Measurements from ENCODE around the gene GLI3.
A peak's percentile ranks its signal among the peaks of the same experiment; 100 is the strongest.

Gene GLI3

DNA sequence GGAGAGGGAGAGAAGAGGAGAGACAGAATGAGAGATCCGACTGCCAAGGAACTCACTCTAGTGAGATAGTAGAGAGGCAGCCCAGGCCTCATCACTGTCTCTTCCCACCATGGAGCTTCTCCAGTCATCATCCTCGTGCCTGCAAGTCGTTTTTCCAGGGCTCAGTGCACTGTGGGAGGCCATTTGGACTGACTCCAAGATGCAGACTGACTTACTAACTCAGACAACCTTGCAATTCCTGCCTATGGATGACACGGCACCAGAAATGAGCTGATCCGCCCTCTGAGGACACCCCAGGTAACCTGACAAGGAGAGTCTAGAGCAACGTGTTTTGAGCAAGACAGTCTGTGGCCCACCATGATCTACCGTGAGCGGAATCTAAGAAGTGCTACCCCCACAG is 154.9 kb downstream of the GLI3 start:
- no peak for DNase-seq (ENCODE audit: low spot score)

DNA sequence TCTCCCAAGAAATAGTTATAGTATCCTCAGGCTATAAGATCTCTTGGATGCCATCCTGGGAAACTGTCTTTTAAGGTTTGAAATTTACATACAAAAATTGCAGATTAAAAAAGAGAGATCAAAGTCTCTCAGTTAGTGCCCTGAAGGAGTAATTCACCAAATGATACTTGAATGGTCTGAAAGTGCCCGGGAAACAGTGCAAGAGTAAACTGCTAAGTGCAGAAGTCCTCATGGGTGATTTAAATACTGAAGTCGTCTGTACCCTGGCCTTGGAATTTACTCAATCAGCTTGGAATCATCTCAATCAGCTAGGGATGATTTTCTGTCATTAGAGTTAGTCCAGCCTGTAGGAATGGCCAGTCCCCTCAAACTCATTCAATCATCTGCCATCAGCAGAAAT is 155.3 kb downstream of the GLI3 start:
- no peak for DNase-seq (ENCODE audit: low spot score)

DNA sequence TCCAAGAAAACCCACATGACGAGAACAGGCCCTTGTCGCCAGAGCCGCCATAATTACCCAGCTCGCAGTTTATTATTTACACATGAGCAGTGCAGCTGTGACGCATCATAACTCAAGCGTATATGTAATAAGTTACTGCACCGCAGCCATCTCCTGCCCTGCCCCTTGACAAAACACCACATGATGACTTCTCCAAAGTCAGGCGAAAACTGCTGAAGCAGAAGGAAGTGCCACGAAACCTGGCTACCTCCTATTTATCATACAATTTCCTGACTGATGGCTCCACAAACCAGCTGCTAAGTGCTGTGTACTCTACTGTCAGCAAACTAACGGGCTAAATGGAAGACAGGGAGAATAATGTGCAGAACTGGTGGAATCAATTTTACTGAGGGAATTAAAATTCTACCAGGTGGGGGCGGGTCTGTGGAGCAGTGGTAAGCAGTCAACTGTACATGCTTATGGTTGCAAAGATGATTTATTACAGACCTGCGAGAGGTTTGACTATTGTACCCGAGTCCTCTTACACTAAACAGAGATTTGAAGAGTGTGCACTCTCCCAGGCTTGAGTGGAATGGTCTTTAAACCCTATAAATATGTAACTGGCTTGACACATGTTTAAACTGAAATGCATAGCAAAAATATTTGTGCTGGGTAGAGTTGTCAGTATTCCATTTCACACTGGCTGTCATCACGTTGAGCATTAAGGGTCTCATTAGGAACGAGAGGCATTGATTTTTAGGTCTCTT is 156.0 kb downstream of the GLI3 start:
- DNase-seq (ENCODE audit: low spot score), result no peak

DNA sequence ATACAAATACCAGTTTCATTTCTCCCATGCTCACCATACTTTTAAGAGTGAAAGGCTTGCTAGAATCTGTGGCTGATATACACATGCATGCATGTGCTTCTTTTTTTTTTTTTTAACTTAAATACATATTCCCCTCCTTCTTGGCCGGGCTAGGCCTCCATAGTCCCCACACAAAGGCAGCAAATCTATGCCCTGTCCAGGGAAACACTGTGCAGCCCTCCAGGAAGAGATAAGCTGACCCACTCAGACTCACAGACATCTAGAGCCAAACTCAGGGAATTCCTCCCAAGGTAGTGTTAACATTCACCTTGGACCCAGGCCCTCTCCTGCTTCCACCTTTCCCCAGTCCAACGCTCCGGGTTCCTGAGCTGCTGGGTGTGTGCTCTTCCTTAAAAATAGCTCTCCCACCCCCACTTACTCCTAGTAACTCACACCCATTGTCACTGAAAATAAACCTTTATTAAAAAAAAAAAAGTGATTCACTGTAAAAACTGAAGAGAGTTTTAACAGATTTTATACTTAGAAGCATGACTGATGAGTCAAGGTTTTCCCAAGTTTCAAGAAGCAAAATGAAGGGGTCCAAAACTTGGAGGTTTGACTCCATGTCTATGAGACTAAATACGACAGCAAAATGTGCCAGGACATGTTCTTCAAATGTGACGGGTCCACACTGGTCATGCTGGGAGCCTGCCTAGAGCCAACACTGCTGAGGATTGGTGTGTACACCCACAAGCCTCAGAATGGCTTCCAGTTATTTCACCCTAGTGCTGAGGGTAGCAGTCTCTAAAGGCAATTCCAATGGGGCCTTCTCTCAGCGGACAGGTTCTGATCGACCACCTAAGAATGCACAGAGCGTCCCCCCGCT is 159.5 kb downstream of the GLI3 start:
- no peak for DNase-seq (ENCODE audit: low spot score)

DNA sequence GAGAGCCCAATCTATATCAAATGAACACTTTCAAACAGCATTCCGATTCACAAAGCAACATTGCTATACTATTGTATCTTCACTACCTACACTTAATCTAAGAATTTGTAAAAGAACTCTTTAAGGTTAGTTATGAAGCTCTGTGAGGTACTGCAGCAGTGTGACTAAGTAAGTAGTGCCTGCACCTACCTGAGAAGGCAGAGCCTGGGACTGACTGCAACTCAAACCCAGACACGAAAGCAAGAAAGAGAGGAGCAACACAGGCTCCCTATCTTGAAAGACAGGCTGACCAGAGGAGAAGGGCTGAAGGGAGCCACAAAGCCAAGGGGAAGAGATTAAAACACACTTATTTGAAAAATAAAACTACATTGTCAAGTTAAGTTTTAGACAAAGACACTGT is 160.1 kb downstream of the GLI3 start:
- DNase-seq (ENCODE audit: low spot score), result no peak

DNA sequence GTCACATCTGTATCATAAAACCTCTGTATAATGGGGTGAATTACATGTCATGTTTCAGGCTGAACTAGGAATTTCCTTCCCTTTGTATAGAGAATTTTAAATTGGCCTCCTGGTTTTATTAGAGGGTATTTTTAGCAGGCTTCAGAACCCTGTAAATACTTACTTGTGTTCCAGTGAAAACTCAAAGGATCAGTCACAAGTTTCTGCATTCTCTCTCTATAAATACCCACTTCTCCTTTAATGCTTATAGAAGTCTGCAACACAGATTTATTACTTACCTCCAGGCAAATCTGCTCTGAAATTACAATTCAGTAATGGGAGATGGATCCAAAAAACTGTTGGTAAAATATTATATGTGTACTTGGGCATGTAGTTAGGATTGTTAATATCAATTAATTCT is 161.6 kb downstream of the GLI3 start:
- DNase-seq (ENCODE audit: low spot score), result no peak

DNA sequence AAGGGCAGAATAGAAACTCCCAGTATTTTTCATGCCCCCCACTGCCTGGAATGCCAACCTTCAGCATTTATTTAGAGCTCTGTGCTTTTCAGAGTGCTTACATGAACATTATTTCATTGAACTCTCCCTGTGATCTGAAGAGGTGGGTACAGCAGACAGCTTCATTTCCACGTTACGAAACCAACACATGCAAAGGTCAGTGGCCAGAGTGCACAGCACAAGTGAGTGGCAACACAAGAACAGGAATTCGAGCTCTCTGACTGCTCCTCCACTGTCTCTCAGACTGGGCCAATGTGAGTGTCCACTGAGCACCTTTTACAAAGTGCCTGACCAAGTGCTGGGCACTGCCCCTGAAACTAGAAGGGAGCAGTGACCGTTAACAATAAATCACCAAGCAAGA is 162.9 kb downstream of the GLI3 start:
- DNase-seq (ENCODE audit: low spot score), result no peak

DNA sequence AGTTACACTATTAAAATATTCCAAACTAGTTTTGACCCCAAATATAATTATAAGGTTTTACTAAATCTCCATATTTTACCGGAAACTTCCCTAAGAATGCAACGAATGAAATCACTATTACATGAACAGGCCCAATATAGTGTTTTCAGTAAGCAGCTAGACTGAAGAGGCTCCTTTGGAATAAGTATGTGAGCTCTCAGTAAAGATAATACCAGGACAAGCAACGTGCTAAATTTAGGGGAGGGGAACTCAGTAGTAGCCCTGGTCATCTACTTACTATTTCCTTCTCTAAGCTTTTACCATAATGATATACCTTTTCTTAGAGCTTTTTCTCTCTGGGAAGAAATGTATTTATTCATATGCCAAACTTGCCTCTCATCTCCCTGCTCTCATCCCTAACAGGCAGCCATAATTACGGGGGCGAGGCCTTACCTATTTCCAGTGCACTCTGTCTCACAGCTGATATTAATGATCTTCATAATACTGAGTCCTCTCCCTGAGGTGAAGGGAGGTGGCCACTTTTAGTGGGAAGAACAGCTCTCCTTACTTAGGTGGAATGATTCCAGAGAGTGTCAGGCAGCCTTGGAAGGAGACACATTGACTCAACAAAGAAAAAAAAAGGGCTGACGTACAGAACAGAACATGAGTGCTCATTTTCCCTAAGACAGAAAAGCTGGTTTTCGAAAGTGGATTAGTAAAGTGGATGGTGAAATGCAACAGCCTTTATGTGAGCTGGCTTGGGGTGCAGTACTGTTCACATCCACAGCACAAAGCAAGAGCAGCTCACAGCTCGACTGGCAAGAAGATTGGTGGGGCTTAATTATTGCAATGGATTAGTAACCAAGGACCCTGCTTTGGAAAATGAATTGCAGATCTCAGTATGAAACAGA is 165.4 kb downstream of the GLI3 start:
- DNase-seq (ENCODE audit: low spot score), result no peak

DNA sequence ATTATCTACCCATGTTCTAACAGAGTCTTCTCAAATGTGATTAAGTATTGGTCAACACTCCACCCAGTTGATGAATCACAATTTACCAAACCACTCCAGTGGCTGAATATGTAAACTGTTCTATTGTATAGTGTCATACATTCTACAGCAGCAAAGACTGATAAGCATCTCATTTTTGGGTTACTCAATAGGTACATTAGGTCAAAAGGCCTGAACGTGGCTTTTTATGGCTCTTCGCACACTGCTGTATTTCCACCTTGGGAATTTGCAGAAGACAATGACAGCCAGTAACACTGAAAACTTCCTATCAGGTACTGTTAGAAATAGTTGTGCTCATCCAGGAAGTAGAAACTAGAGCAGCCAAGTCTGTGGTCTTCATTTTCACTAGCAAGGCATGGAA is 166.9 kb downstream of the GLI3 start:
- DNase-seq (ENCODE audit: low spot score), result no peak

DNA sequence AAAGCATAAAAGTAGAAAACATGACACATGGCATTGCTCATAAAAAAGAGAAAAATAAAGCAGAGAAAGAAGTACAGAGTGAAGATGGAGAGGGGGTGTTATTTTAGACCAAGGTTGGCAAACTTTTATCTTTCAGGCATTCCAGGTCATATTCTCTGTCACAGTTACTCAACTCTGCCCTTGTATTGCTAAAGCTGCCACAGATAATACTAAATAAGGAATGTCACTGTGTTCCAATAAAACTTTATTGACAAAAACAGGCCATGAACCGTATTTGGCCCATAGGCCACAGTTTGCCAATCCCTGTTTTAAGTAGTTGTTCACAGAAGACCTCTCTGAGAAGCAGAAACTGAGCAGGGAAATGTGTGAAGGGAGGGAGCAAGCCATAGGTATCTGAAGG is 167.4 kb downstream of the GLI3 start:
- no peak for DNase-seq (ENCODE audit: low spot score)

DNA sequence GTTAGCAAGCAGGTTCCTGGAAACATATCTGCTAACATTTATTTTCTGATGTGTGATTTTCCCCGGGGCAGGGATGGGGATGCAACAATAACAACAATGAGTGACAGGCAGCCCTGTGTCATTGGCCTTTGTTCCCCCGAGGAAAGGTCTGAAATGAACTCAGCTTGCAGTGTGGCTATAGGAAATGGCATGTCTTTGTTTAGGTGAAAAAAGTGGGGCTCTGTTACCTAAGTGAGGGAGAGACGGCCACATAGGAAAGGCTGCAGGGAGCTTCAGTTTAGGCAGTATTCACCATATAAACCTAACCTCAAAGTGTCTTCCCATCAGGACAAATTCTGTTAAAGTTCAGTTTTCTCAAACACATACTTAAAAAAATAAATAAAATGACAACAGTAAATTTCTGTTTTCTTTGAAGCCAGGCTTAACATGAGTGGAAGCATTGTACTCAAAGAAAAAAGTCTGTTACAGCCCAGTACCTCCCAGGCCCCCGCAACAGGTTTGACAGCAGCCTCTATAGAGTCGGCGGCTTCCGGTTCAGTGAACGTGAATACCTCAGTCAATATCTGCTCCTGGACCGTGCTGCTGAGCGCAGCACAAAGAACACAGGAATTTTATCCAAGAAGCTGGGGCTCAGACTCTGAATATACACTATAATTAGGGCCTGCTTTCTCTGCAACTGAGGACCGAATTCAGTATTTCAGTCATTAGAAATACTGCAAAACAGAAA is 168.3 kb downstream of the GLI3 start:
- no peak for DNase-seq (ENCODE audit: low spot score)

DNA sequence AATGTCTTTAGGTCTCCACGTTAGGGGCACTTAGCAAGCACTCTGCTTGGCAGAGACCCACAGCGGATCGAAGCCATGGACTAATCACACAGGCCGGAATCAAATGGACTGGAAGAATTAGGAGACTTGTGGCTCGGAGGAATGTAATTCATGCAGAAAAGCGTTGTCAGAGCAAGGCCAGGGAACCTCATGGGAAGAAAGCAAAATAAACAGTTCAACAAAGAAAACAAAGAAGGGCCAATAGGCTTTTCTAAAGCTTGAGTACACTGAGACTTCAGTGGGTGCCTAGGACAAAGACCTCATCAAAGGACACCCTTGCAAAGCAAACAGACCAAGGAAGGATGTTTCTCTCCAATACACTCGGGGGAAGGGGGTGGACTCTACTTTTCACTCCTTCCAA is 171.1 kb downstream of the GLI3 start:
- DNase-seq (ENCODE audit: low spot score), result peak; percentile 33

DNA sequence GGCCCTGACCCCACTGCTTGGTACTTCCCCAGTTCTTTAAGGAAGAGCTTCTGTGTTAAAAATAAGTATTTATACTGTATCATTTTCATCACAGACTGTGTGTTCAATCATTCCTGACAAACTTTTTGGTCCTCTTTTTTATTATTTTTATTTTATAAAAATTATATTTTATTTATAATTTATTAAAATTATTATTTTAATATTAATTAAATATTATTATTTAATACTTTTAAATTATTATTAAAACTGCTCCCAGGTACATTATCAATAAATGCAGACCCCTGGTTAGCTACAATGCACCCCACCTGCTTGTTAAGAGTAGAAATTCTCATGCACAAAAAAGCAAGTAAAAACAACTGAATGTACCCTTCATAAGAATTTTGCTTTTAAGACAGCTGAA is 172.0 kb downstream of the GLI3 start:
- DNase-seq (ENCODE audit: low spot score), result no peak

DNA sequence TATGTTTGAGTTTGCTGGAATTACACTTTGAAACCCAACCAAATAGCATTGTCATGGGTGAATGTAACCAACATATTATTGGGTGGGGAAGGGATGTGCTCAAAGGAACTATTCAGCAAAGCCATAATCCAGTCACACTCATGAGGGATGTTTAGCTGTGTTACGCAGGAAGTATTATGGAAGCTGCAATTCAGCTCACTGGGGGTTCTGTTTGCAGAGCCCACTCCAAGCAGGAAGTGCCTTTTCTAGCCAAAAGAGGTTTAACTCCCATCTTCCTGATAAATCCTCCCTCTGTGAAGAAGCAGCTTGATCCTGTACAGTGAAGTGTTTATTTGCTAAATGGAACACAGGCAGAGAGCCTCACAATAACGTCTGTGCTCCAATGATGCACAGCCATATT is 172.5 kb downstream of the GLI3 start:
- no peak for DNase-seq (ENCODE audit: low spot score)

DNA sequence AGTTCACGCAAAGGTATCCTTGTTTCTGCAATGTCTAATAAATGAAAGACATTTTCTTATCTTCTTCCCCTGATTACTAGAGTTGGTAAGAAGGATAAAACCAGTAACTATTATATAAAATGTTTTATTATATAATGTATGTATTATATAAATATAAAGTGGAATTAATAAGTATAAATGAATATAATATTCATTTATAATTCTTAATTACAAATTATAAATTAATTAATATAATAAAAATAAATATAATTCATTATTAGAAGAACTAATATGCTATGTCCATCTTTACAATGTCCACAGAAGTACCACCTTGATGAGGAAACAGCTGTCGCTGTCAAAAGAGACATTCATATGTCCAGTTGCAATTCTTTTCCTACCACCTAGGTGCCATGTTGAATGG is 177.7 kb downstream of the GLI3 start:
- no peak for DNase-seq (ENCODE audit: low spot score)

DNA sequence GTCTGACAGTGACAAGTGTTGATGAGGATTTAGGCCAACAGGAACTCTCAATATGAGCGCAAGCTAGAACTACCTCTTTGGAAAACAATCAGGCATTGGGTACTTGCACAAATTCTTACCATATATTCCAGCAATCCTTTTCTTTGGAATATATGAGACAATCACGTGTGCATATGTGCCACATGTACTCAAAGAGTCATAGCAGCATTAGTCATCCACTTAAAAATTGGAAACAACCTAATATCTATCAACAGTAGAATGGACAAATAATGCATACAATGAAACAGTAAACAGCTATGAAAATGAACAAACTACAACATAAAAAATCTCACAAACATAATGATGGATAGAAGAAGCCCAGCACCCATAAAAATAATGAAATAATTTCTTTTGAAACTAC is 179.7 kb downstream of the GLI3 start:
- DNase-seq (ENCODE audit: low spot score), result no peak

DNA sequence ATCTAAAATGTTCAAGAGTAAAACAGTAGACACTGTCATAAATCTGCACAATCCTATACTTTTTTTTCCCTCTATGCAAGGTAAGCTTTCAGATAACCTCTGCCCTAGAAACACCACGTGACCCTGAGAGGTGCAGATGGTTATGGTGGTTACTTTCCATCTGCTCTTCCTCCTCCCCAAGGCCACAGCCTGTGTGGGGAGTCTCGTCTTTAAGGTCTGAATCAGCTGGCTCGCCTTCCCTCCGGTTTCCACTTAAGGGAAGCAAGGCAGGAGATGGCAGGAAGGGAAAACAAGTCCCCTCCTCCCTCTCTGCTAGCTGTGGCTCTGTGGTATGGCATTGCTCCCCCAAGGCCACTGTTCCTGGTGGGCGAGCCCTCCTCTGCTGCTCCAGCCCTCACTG is 181.8 kb downstream of the GLI3 start:
- DNase-seq (ENCODE audit: low spot score), result no peak

DNA sequence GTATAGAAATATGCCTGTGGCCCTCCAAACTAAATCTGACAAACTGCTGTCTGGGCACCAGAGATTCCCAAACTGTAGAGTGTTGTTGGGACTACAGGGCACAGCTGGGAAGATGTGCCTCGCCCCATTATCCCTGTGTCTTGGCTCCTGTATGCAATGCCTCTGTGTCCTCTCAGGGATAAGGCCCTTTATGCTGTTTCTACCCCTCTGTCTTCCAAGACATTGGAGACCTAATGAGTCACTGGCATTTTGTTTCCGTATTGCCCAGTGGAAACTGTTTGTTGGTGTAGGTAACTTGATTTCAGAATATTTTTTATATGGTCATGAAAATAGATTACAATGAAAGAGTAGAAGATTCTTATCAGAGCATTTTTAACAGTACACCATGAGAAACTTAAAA is 183.2 kb downstream of the GLI3 start:
- no peak for DNase-seq (ENCODE audit: low spot score)

DNA sequence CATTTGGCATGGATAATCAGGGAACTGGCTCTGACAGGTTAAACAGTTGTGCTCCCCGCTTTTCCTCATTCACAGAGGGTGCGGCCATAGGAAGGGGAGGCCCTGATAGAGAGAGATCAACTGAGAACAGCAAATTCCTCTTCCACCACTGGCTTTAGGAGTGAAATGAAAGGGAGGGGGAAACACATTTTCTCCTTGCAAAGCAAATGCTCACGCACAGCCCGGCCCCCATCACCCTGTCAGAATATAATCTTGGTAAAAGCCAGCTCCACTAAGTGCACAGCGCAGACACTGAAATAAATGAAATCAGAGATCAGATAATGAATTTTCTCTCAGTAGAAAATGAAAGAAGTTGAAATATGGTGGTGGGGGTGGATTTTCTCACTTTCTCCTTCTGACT is 187.2 kb downstream of the GLI3 start:
- no peak for DNase-seq (ENCODE audit: low spot score)

DNA sequence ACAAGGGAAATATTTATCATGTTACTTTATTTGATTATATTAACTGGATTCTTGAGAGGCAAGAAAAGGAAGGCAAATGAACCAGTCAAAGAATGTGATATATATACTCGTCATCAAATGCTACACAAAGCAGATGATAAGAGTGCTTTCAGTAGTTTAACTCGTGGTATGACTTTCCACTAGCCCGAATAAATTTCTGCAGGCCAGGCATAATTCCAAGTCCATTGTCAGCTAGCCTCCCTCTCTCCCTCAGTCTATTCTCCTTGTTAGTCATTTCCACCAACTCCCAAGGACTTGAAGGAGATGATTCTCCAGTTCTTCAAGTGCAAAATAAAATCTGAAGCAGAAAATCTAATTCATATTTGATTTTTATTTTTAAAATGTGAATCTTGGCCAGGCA is 190.5 kb downstream of the GLI3 start:
- no peak for DNase-seq (ENCODE audit: low spot score)

DNA sequence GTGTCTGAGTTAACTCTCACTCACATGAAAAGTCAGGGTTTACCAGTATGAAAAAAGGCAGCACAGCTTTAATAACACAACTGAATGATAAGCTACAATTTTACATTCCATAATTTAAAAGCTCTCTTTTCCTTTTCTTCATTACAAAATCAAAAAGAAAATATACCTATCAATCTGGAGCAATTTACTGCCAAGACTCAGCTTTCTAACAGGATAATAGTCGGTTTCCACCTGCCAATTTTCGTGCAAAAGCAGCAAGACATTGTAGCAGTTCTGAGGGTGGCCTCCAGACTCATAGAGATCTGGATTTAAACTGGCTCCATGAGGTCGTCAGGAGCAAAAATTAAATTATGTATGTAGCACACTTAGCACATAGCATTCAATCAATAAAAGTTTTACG is 191.0 kb downstream of the GLI3 start:
- DNase-seq (ENCODE audit: low spot score), result no peak

DNA sequence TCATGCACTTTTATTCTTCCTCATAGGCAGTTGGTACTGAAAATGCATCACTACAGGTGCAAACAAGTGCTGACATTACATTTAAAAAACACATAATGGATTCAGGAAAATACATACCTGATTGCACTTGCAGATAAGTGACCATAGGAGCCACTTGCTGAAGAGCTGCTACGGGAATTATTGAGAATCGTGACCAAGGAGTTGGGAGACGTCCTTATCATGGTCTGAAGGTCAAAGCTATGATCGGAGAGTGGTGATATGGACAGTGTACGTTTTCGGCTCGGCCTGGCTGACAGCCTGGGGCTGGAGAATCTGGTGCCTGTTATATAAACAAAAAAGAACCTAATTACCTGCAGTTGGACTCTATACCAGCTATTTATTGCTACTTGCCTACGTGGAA is 197.1 kb downstream of the GLI3 start:
- no peak for DNase-seq (ENCODE audit: low spot score)

All from globus pallidus (tissue), 1 donor.